ENCODE measurements around the gene TSPAN4. TPM values are rescaled to one million over a fixed set of nuclear protein-coding genes. Genes with fewer than 3 reads are reported as not detected.
A peak's percentile ranks its signal among the peaks of the same experiment; 100 is the strongest.

Gene TSPAN4
- total and polyA plus RNA-seq, 2 of the 13 experiments (the other 11 are each of a cell fraction or from before 2014, with no cell fraction given) = 31.7 to 68.3 TPM

DNA sequence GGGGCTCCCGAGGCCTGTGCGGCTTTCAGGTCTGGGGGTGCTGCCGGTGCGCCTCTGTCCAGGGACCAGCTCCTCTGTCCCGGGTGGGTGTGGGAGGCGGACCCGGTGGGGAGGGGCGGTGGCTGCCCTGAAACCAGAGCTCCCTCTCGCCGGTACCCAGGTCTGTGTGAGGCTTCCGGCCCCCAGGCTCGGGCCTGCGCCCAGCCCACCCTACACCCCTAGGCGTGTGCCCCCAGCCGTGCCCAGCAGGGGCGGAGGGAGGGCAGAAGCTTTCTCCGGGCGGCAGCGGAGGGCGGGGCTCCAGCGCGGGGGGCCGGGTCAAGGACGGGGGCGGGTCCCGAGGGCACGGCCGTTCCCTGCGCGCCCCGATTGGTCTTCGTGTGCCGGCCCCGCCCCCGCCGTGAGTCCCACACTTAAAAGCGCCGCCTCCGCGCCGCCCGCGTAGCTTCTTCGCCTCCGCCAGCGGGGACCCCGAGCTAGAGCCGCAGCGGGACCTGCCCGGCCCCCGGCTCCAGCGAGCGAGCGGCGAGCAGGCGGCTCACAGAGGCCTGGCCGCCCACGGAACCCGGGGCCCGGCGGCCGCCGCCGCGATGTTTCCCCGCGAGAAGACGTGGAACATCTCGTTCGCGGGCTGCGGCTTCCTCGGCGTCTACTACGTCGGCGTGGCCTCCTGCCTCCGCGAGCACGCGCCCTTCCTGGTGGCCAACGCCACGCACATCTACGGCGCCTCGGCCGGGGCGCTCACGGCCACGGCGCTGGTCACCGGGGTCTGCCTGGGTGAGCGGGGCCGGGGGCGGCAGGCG, 23.3 kb upstream of the TSPAN4 start (continued):
- TF ChIP-seq CTCF (CRISPR knock-in tag; IDR thresholded peaks at IDR 0.05) (no peak), NR3C1 (CRISPR knock-in tag; IDR thresholded peaks at IDR 0.05) (no peak), ZNF326 (CRISPR knock-in tag; IDR thresholded peaks at IDR 0.05; ENCODE audit: borderline replicate concordance) (no peak), CENPX (CRISPR knock-in tag; IDR thresholded peaks at IDR 0.05) (no peak), PCBP2 (optimal IDR thresholded peaks at IDR 0.05; ENCODE audit: low read depth, low read length, poor library complexity, severe bottlenecking) (no peak), PHF21A (CRISPR knock-in tag; IDR thresholded peaks at IDR 0.05) (peak; percentile 6; the same call in 1 of the 2 replicates), ZNF335 (CRISPR knock-in tag; IDR thresholded peaks at IDR 0.05) (no peak), ZIK1 (CRISPR knock-in tag; IDR thresholded peaks at IDR 0.05; ENCODE audit: borderline replicate concordance, low read depth) (no peak; the same call in 1 of the 2 replicates), ZNF781 (CRISPR knock-in tag; IDR thresholded peaks at IDR 0.05; ENCODE audit: borderline replicate concordance, not compliant biosample characterization) (no peak), RORA (CRISPR knock-in tag; IDR thresholded peaks at IDR 0.05) (no peak), MAF1 (CRISPR knock-in tag; IDR thresholded peaks at IDR 0.05; ENCODE audit: borderline replicate concordance) (no peak), FOXJ3 (CRISPR knock-in tag; IDR thresholded peaks at IDR 0.05; ENCODE audit: borderline replicate concordance) (no peak), ZNF367 (CRISPR knock-in tag; IDR thresholded peaks at IDR 0.05; ENCODE audit: borderline replicate concordance) (no peak), RBFOX2 (IDR thresholded peaks at IDR 0.05; ENCODE audit: low read depth, low read length) (peak; percentile 99), THYN1 (CRISPR knock-in tag; IDR thresholded peaks at IDR 0.05; ENCODE audit: borderline replicate concordance, low read depth) (0 out of 2 replicates have a peak, but pooled peaks have one; percentile 50), KDM6A (CRISPR knock-in tag; IDR thresholded peaks at IDR 0.05; ENCODE audit: low read depth) (no peak), ZNF614 (CRISPR knock-in tag; IDR thresholded peaks at IDR 0.05; ENCODE audit: borderline replicate concordance) (no peak), CBX5 (CRISPR knock-in tag; IDR thresholded peaks at IDR 0.05; ENCODE audit: borderline replicate concordance) (no peak), IKZF4 (CRISPR knock-in tag; IDR thresholded peaks at IDR 0.05; ENCODE audit: borderline replicate concordance, low read depth, not compliant biosample characterization) (no peak)
- TF ChIP-seq, protein P1, sequence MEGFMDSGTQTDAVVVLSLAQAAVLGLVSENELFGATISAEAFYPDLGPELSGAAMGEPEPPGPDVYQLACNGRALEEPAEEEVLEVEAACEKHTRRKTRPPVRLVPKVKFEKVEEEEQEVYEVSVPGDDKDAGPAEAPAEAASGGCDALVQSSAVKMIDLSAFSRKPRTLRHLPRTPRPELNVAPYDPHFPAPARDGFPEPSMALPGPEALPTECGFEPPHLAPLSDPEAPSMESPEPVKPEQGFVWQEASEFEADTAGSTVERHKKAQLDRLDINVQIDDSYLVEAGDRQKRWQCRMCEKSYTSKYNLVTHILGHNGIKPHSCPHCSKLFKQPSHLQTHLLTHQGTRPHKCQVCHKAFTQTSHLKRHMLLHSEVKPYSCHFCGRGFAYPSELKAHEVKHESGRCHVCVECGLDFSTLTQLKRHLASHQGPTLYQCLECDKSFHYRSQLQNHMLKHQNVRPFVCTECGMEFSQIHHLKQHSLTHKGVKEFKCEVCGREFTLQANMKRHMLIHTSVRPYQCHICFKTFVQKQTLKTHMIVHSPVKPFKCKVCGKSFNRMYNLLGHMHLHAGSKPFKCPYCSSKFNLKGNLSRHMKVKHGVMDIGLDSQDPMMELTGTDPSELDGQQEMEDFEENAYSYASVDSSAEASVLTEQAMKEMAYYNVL (CRISPR knock-in tag; IDR thresholded peaks at IDR 0.05; ENCODE audit: borderline replicate concordance) = no peak
- TF ChIP-seq, protein P2, sequence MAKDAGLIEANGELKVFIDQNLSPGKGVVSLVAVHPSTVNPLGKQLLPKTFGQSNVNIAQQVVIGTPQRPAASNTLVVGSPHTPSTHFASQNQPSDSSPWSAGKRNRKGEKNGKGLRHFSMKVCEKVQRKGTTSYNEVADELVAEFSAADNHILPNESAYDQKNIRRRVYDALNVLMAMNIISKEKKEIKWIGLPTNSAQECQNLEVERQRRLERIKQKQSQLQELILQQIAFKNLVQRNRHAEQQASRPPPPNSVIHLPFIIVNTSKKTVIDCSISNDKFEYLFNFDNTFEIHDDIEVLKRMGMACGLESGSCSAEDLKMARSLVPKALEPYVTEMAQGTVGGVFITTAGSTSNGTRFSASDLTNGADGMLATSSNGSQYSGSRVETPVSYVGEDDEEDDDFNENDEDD (CRISPR knock-in tag; IDR thresholded peaks at IDR 0.05; ENCODE audit: borderline replicate concordance) = 0 out of 2 replicates have a peak, but pooled peaks have one; percentile 39
